ENCODE data around the gene MED16. TPM values are rescaled to one million over a fixed set of nuclear protein-coding genes. Genes with fewer than 3 reads are reported as not detected.
A peak's percentile ranks its signal among the peaks of the same experiment; 100 is the strongest.

The MED16 gene
- total and polyA plus RNA-seq, 2 of the 13 experiments (the other 11 are each of a cell fraction or from before 2014, with no cell fraction given) = 13.3 to 14.8 TPM

- Histone ChIP-seq H3K27ac (ENCODE audit: extremely low read length, insufficient read depth, low read length) (no peak overlapping the region), H3K4me1 (ENCODE audit: insufficient read depth, low read length) (no peaks in the 10 kb centered on the region), H3K27me3 (ENCODE audit: control insufficient read depth in 1 of 2, insufficient read depth in 2 of 2, low read length in 2 of 2) (no peaks in the 10 kb centered on the region), H3K4me2 (ENCODE audit: low read depth, low read length) (no peak overlapping the region), H3K9ac (ENCODE audit: insufficient read depth, low read depth, low read length) (no peak overlapping the region), H3K79me2 (ENCODE audit: insufficient read depth, low read length) (no peaks in the 10 kb centered on the region), H3K36me3 (replicated peaks in 1 of 2; ENCODE audit: control insufficient read depth in 1 of 2, insufficient read depth in 2 of 2, low read length in 2 of 2) (peaks cover 6 to 15% of the 10 kb centered on the region in 2 experiments; a peak in 4 of 5 replicates), H3K9me3 (ENCODE audit: low read length) (no peaks in the 10 kb centered on the region), H4K20me1 (ENCODE audit: insufficient read depth, low read length) (no peaks in the 10 kb centered on the region), H2AFZ (ENCODE audit: low read length) (no peak overlapping the region), H3K4me3 (replicated peaks in 1 of 3; ENCODE audit: insufficient read depth in 1 of 3, low read depth in 2 of 3, low read length in 3 of 3) (no peak overlapping the region)
- no peak for TF ChIP-seq ZNF180 (CRISPR knock-in tag; IDR thresholded peaks at IDR 0.05; ENCODE audit: borderline replicate concordance, low read depth)
- TF ChIP-seq GLI4 (CRISPR knock-in tag; IDR thresholded peaks at IDR 0.05; ENCODE audit: borderline replicate concordance) = no peak
- TF ChIP-seq RFX5 (IDR thresholded peaks at IDR 0.05; ENCODE audit: low read depth, low read length) = peak; percentile 30; the same call in 1 of the 2 replicates
- TF ChIP-seq RFX1 (IDR thresholded peaks at IDR 0.05) = peak; percentile 71
- TF ChIP-seq AGO2 (optimal IDR thresholded peaks at IDR 0.05; ENCODE audit: low read depth, low read length) = peak; percentile 40
- TF ChIP-seq MBNL3 (CRISPR knock-in tag; conservative IDR thresholded peaks at IDR 0.05) = no peak
- TF ChIP-seq RFX3 (CRISPR knock-in tag; IDR thresholded peaks at IDR 0.05) = peak; percentile 53; the same call in 1 of the 2 replicates
- FAIRE-seq (no peak), ATAC-seq (no peak), DNase-seq (ENCODE audit: low spot score) (no peak)
- intact Hi-C loops (cut with micrococcal nuclease; ENCODE audit: unreplicated experiment) (no loop called here), in situ Hi-C loops (cut with HindIII; ENCODE audit: extremely low pct_ligation_motif_present, low pct_unique_long_range_greater_than_20kb) (no loop called here)
- WGBS (ENCODE audit: low lambda C conversion rate) = 96% methylated on average over 18 of the region's 20 CpGs
- POLR2A ChIA-PET = interaction anchor here (0.8 kb wide), 1 partner anchor 11 kb away, joined by 4 read pairs; no protein-coding TSS in a partner anchor
- no TSS peak for BruUV-seq (replicated peaks)
- CTCF ChIA-PET (ENCODE audit: low intra/inter-chr PET ratio, low total read pairs) = no interaction called here
Observed at GRCh38 chr19:898663-899062, 5.7 kb upstream of the MED16 start.

- intact Hi-C loops (cut with micrococcal nuclease; ENCODE audit: unreplicated experiment) (no loop called here), in situ Hi-C loops (cut with HindIII; ENCODE audit: extremely low pct_ligation_motif_present, low pct_unique_long_range_greater_than_20kb) (no loop called here)
- no peak overlapping the region for H2AFZ ChIP-seq (ENCODE audit: low read length)
- DNase-seq (ENCODE audit: low spot score) (no peak), FAIRE-seq (no peak), ATAC-seq (peak; percentile 60)
- no peak overlapping the region for H3K27ac ChIP-seq (ENCODE audit: extremely low read length, insufficient read depth, low read length)
- BruUV-seq (replicated peaks) = no TSS peak
- H3K36me3 ChIP-seq (replicated peaks in 1 of 2; ENCODE audit: control insufficient read depth in 1 of 2, insufficient read depth in 2 of 2, low read length in 2 of 2) = peaks cover 5 to 15% of the 10 kb centered on the region in 2 experiments; a peak in 4 of 5 replicates
- H3K9ac ChIP-seq (ENCODE audit: insufficient read depth, low read depth, low read length) = no peak overlapping the region
- peaks cover under 1% of the 10 kb centered on the region for H3K79me2 ChIP-seq (ENCODE audit: insufficient read depth, low read length)
- CTCF ChIA-PET (ENCODE audit: low intra/inter-chr PET ratio, low total read pairs) = no interaction called here
- POLR2A ChIA-PET = interaction anchor here (0.6 to 0.8 kb wide), 3 partner anchors 12 to 27 kb away, joined by 3 to 4 read pairs (median 3); no protein-coding TSS in a partner anchor
- H4K20me1 ChIP-seq (ENCODE audit: insufficient read depth, low read length) = no peaks in the 10 kb centered on the region
- H3K4me1 ChIP-seq (ENCODE audit: insufficient read depth, low read length) = no peaks in the 10 kb centered on the region
- 92% methylated on average over 12 of the region's 26 CpGs for WGBS (ENCODE audit: low lambda C conversion rate)
- no peaks in the 10 kb centered on the region for H3K27me3 ChIP-seq (ENCODE audit: control insufficient read depth in 1 of 2, insufficient read depth in 2 of 2, low read length in 2 of 2)
- no peak overlapping the region for H3K4me2 ChIP-seq (ENCODE audit: low read depth, low read length)
- H3K9me3 ChIP-seq (ENCODE audit: low read length) = no peaks in the 10 kb centered on the region
- H3K4me3 ChIP-seq (replicated peaks in 1 of 3; ENCODE audit: insufficient read depth in 1 of 3, low read depth in 2 of 3, low read length in 3 of 3) = no peak overlapping the region
- TF ChIP-seq MTF2 (CRISPR knock-in tag; IDR thresholded peaks at IDR 0.05; ENCODE audit: borderline replicate concordance) = no peak
- TF ChIP-seq GLMP (CRISPR knock-in tag; IDR thresholded peaks at IDR 0.05; ENCODE audit: borderline replicate concordance) = no peak
- no peak for TF ChIP-seq ZFX (CRISPR knock-in tag; IDR thresholded peaks at IDR 0.05; ENCODE audit: low read depth)
- peak; percentile 23 for TF ChIP-seq CTCF (CRISPR knock-in tag; IDR thresholded peaks at IDR 0.05)
- TF ChIP-seq HDAC6 (IDR thresholded peaks at IDR 0.05; ENCODE audit: low read depth, low read length) = no peak
- TF ChIP-seq TRIM24 (CRISPR knock-in tag; IDR thresholded peaks at IDR 0.05) = no peak
- 0 out of 2 replicates have a peak, but pooled peaks have one; percentile 14 for TF ChIP-seq STAG1 (CRISPR knock-in tag; IDR thresholded peaks at IDR 0.05)
- no peak for TF ChIP-seq ATF7-NPFF (CRISPR knock-in tag; IDR thresholded peaks at IDR 0.05; ENCODE audit: low read depth)
- no peak for TF ChIP-seq CHD4 (IDR thresholded peaks at IDR 0.05; ENCODE audit: borderline replicate concordance, low read length)
- TF ChIP-seq NCOA1 (CRISPR knock-in tag; IDR thresholded peaks at IDR 0.05) = no peak
Observed at GRCh38 chr19:897442-898039, 4.6 kb upstream of the MED16 start.
